ENCODE results near the gene TMEM38A. TPM values are rescaled to one million over a fixed set of nuclear protein-coding genes. Genes with fewer than 3 reads are reported as not detected.
"Not testable (repeated sequence)": the region's sequence is repeated elsewhere in the genome, so short reads cannot be mapped to it uniquely, and the experiment has no call there.

TMEM38A gene
- total and polyA plus RNA-seq, 9 donors: 0.83 to 7.5 (median 3.1) TPM

- intact Hi-C loops (cut with DNase I): no loop called here
- H3K36me3 ChIP-seq: no peaks in the 10 kb centered on the region
- no peaks in the 10 kb centered on the region for H3K4me1 ChIP-seq (ENCODE audit: insufficient read depth)
- no peaks in the 10 kb centered on the region for H3K27me3 ChIP-seq
- H3K9me3 ChIP-seq: no peaks in the 10 kb centered on the region
- TF ChIP-seq CTCF (IDR thresholded peaks at IDR 0.05): no peak
- no peak for TF ChIP-seq POLR2A (IDR thresholded peaks at IDR 0.05)
- no peak for TF ChIP-seq EP300 (IDR thresholded peaks at IDR 0.05)
- H3K27ac ChIP-seq: no peak overlapping the region
- WGBS, 3 donors: 70 to 84% (median 80%) methylated on average over 9 to 12 of the region's 12 CpGs
- no peak overlapping the region for H3K4me3 ChIP-seq
- DNase-seq: no peak
These were observed 10.8 kb downstream of the TMEM38A start for GRCh38 chr19:16671652-16672274.

GRCh38 chr19:16673231-16673630 is 12.3 kb downstream of the TMEM38A start:
- WGBS, 3 donors: 81 to 95% (median 81%) methylated on average over 3 of the region's 3 CpGs
- no peaks in the 10 kb centered on the region for H3K4me1 ChIP-seq (ENCODE audit: insufficient read depth)
- no peak for DNase-seq
- TF ChIP-seq CTCF (IDR thresholded peaks at IDR 0.05) (no peak), EP300 (IDR thresholded peaks at IDR 0.05) (no peak), POLR2A (IDR thresholded peaks at IDR 0.05) (no peak)
- H3K27me3 ChIP-seq: no peaks in the 10 kb centered on the region
- no peak overlapping the region for H3K27ac ChIP-seq
- intact Hi-C loops (cut with DNase I): no loop called here
- no peaks in the 10 kb centered on the region for H3K36me3 ChIP-seq
- H3K4me3 ChIP-seq: no peak overlapping the region
- no peaks in the 10 kb centered on the region for H3K9me3 ChIP-seq

- H3K27ac ChIP-seq; H3K4me1 ChIP-seq (ENCODE audit: insufficient read depth); H3K27me3 ChIP-seq; H3K36me3 ChIP-seq; H3K9me3 ChIP-seq; H3K4me3 ChIP-seq; intact Hi-C loops (cut with DNase I); DNase-seq: not testable (repeated sequence)
- 89 to 95% (median 92%) methylated on average over 4 of the region's 4 CpGs for WGBS, 3 donors
These were observed 12.9 kb downstream of the TMEM38A start for GRCh38 chr19:16673839-16674238.

GRCh38 chr19:16676101-16676798 is 15.3 kb downstream of the TMEM38A start:
- WGBS, 3 donors: 90 to 95% (median 91%) methylated on average over 15 of the region's 15 CpGs
- Histone ChIP-seq H3K27me3 (no peaks in the 10 kb centered on the region), H3K4me1 (ENCODE audit: insufficient read depth) (no peaks in the 10 kb centered on the region), H3K27ac (no peak overlapping the region), H3K9me3 (no peaks in the 10 kb centered on the region), H3K36me3 (no peaks in the 10 kb centered on the region), H3K4me3 (no peak overlapping the region)
- no peak for TF ChIP-seq EP300 (IDR thresholded peaks at IDR 0.05)
- no peak for TF ChIP-seq POLR2A (IDR thresholded peaks at IDR 0.05)
- TF ChIP-seq CTCF (IDR thresholded peaks at IDR 0.05): no peak
- intact Hi-C loops (cut with DNase I): no loop called here
- DNase-seq: no peak

GRCh38 chr19:16677055-16677454 is 16.1 kb downstream of the TMEM38A start:
- intact Hi-C loops (cut with DNase I): no loop called here
- Histone ChIP-seq H3K27ac (no peak overlapping the region), H3K27me3 (no peaks in the 10 kb centered on the region), H3K36me3 (no peaks in the 10 kb centered on the region), H3K4me3 (no peak overlapping the region), H3K4me1 (ENCODE audit: insufficient read depth) (no peaks in the 10 kb centered on the region), H3K9me3 (no peaks in the 10 kb centered on the region)
- no peak for DNase-seq
- TF ChIP-seq CTCF (IDR thresholded peaks at IDR 0.05) (no peak), POLR2A (IDR thresholded peaks at IDR 0.05) (no peak), EP300 (IDR thresholded peaks at IDR 0.05) (no peak)

All from ovary (tissue), 9 donors.